ENCODE data around the gene PITX3. TPM values are rescaled to one million over a fixed set of nuclear protein-coding genes. Genes with fewer than 3 reads are reported as not detected.

The PITX3 gene
- polyA plus RNA-seq, 1 of the 3 experiments (the other 2 are of a cell fraction), result not detected

GRCh38 chr10:102274062-102274461 lies 32.8 kb upstream of the PITX3 start:
- no peak for DNase-seq
- no peak for TF ChIP-seq TAF1 (IDR thresholded peaks at IDR 0.05; ENCODE audit: borderline replicate concordance, low read depth, low read length)
- H3K4me2 ChIP-seq, result no peak overlapping the region
- H3F3A ChIP-seq (replicated peaks; ENCODE audit: insufficient read depth), result no peaks in the 10 kb centered on the region
- no peaks in the 10 kb centered on the region for H3K9me2 ChIP-seq
- H3K4me3 ChIP-seq (ENCODE audit: low read depth in 2 of 2, low read length in 1 of 2), result no peak overlapping the region
- peaks cover 2 to 3% of the 10 kb centered on the region in 2 experiments; a peak in 2 of 4 replicates for H3K4me1 ChIP-seq (ENCODE audit: control insufficient read depth in 1 of 2, insufficient read depth in 2 of 2, low read depth in 1 of 2, low read length in 1 of 2)
- H4K20me1 ChIP-seq (ENCODE audit: insufficient read depth), result peaks cover 33% of the 10 kb centered on the region
- H3K9ac ChIP-seq, result no peak overlapping the region
- H3K27me3 ChIP-seq (ENCODE audit: insufficient read depth), result no peaks in the 10 kb centered on the region
- WGBS (ENCODE audit: low lambda C conversion rate), result 100% methylated on average over 1 of the region's 1 CpG
- peaks cover 0 to 9% of the 10 kb centered on the region in 2 experiments for H3K36me3 ChIP-seq (replicated peaks in 1 of 2; ENCODE audit: control insufficient read depth in 1 of 2, insufficient read depth in 2 of 2, low read length in 1 of 2)
- peaks cover 93% of the 10 kb centered on the region for H3K79me2 ChIP-seq (ENCODE audit: insufficient read depth)
- POLR2A ChIA-PET, result no interaction called here
- H3K9me3 ChIP-seq, result no peaks in the 10 kb centered on the region
- no peak overlapping the region for H3K27ac ChIP-seq (ENCODE audit: low read depth in 2 of 2, low read length in 1 of 2)
- H2AFZ ChIP-seq (ENCODE audit: low read depth), result no peak overlapping the region
- CTCF ChIA-PET, result interaction anchor here (1.4 kb wide), 1 partner anchor 39 kb away, joined by 3 read pairs; no protein-coding TSS in a partner anchor

DNA sequence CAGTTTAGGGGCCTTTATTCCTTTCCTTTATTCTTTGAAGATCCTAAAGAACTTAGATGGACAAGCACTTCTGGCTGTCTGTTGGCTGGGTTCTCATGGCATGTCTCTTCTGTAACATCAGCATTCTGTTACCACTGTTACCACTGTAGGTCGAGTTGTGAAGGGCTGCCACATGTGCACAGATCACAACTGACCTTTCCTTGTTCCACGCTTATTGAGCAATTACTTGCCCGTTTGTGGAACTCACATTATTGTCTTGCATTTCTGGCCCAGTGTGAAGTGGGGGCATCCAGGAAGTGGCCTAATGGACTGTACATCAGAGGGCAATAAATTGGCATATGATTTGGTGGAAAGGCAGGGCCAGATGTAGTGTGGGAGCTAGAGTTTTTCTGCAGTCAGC lies 27.7 kb upstream of the PITX3 start:
- peaks cover 52% of the 10 kb centered on the region for H4K20me1 ChIP-seq (ENCODE audit: insufficient read depth)
- WGBS (ENCODE audit: low lambda C conversion rate), result 49% methylated on average over 3 of the region's 3 CpGs
- peaks cover 8 to 18% of the 10 kb centered on the region in 2 experiments; a peak in 3 of 4 replicates for H3K4me1 ChIP-seq (ENCODE audit: control insufficient read depth in 1 of 2, insufficient read depth in 2 of 2, low read depth in 1 of 2, low read length in 1 of 2)
- H3K9me2 ChIP-seq, result no peaks in the 10 kb centered on the region
- CTCF ChIA-PET, result interaction anchor here (1.0 to 2.2 kb wide), 4 partner anchors 10 to 54 kb away, joined by 3 to 14 read pairs (median 3); partner anchors contain the start of gene GBF1
- DNase-seq, result no peak
- no peak overlapping the region for H3K4me3 ChIP-seq (ENCODE audit: low read depth in 2 of 2, low read length in 1 of 2)
- no peaks in the 10 kb centered on the region for H3K27me3 ChIP-seq (ENCODE audit: insufficient read depth)
- peaks cover 0 to 9% of the 10 kb centered on the region in 2 experiments for H3K36me3 ChIP-seq (replicated peaks in 1 of 2; ENCODE audit: control insufficient read depth in 1 of 2, insufficient read depth in 2 of 2, low read length in 1 of 2)
- H3K4me2 ChIP-seq, result no peak overlapping the region
- H3K9me3 ChIP-seq, result no peaks in the 10 kb centered on the region
- H3F3A ChIP-seq (replicated peaks; ENCODE audit: insufficient read depth), result peaks cover 23% of the 10 kb centered on the region
- H3K9ac ChIP-seq, result no peak overlapping the region
- peak overlapping the region; percentile 30 to 56 for H3K27ac ChIP-seq (ENCODE audit: low read depth in 2 of 2, low read length in 1 of 2)
- POLR2A ChIA-PET, result no interaction called here
- no peak for TF ChIP-seq USF1 (IDR thresholded peaks at IDR 0.05; ENCODE audit: borderline replicate concordance, low read depth)
- TF ChIP-seq USF2 (IDR thresholded peaks at IDR 0.05; ENCODE audit: borderline replicate concordance, low read depth, low read length), result no peak
- TF ChIP-seq MAX (IDR thresholded peaks at IDR 0.05; ENCODE audit: low read depth), result no peak
- no peak for TF ChIP-seq ELF1 (IDR thresholded peaks at IDR 0.05)
- TF ChIP-seq PBX3 (IDR thresholded peaks at IDR 0.05), result no peak
- TF ChIP-seq RCOR1 (IDR thresholded peaks at IDR 0.05; ENCODE audit: low read length), result no peak
- TF ChIP-seq FOSL2 (IDR thresholded peaks at IDR 0.05; ENCODE audit: borderline replicate concordance, low read depth), result no peak
- no peak for TF ChIP-seq TCF12 (IDR thresholded peaks at IDR 0.05)
- TF ChIP-seq MXI1 (IDR thresholded peaks at IDR 0.05; ENCODE audit: low read depth, low read length), result no peak
- no peak for TF ChIP-seq RFX5 (IDR thresholded peaks at IDR 0.05; ENCODE audit: low read length)
- TF ChIP-seq SMC3 (IDR thresholded peaks at IDR 0.05; ENCODE audit: low read depth, low read length), result no peak
- H3K79me2 ChIP-seq (ENCODE audit: insufficient read depth), result peaks cover 66% of the 10 kb centered on the region
- H2AFZ ChIP-seq (ENCODE audit: low read depth), result no peak overlapping the region

All from SK-N-SH (cell line).